GM21390 (cell line): ENCODE results near the gene TRIOBP.
"Not testable (repeated sequence)": the region's sequence is repeated elsewhere in the genome, so short reads cannot be mapped to it uniquely, and the experiment has no call there.

Source experiments
- ATAC-seq: cut with Tn5 transposase; IDR thresholded peaks from one replicate; pipeline ENCODE4 v1.9.1; 2021; ENCODE audit not compliant: unreplicated experiment

The TRIOBP gene

DNA sequence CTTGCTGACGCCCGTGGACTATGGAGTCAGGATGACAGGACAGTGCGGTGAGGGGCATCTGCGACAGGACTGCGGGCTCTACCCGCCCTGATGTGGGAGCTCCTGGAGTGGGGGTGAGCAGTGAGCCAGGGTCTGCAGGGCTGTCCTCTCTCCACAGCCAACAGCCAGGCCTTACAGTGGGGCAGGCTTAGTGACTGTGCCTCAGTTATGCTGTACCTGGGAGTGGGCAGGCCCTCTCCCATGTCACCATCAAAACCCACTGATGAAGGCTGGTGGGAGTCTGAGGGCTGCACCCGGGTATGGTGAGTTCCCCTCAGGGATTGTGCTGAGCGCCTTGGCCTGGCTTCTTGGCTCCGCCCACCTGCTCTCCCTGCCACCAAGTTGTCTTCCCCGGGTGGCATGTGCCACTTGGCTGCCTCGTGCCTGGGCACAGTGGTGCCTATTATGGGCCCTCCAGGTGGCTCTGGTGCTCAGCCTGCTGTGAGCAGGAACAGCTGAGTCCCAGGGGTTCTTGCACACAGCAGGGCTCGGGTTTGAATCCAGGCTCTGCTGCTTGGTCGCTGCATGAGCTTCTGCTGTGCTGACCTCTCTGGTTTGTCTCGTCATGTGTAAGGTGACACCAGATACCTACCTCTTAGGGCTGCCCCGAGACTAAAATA, 4.1 kb upstream of the TRIOBP start:
- no peak for ATAC-seq

DNA sequence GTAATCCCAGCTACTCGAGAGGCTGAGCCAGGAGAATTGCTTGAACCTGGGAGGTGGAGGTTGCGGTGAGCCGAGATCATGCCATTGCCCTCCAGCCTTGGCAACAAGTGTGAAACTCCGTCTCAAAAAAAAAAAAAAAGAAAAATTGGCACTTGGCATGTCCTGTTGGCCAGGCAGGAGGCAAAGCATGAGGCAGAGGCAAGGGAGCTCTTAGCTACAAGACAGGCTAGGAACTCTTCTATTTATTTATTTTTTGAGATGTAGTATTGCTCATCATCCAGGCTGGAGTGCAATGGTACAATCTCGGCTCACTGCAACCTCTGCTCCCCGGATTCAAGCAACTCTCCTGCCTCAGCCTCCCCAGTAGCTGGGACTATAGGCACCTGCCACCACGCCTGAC, 2.7 kb upstream of the TRIOBP start:
- not testable (repeated sequence) for ATAC-seq

DNA sequence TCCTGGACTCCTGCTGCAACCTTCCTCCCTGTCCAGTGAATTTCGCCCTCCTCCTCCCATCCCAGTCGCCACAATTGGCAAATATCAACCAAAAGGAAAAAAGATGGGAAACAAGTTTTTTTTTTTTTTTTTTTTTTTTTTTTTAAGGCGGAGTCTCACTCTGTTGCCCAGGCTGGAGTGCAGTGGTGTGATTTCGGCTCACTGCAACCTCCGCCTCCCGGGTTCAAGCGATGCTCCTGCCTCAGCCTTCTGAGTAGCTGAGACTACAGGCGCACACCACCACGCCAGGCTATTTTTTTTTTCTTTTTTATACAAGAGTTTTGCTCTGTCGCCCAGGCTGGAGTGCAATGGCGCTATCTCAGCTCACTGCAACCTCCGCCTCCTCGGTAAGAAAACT, 590 bp upstream of the TRIOBP start:
- ATAC-seq = not testable (repeated sequence)

DNA sequence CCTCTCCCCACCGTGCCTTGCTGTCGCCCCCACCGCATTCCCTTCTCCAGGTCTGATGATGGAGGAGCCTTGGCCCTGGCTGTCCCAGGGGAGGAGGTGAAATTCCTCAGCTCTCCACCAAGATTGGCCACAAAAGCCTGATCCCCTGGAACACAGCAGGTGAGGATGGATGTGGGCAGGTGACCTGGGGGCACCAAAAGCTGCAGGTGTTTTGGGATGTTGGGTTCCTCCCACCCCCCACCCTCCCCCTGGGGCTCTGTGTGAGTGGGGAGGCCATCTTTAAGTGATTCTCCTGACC, 639 bp downstream of the TRIOBP start:
- ATAC-seq = no peak

DNA sequence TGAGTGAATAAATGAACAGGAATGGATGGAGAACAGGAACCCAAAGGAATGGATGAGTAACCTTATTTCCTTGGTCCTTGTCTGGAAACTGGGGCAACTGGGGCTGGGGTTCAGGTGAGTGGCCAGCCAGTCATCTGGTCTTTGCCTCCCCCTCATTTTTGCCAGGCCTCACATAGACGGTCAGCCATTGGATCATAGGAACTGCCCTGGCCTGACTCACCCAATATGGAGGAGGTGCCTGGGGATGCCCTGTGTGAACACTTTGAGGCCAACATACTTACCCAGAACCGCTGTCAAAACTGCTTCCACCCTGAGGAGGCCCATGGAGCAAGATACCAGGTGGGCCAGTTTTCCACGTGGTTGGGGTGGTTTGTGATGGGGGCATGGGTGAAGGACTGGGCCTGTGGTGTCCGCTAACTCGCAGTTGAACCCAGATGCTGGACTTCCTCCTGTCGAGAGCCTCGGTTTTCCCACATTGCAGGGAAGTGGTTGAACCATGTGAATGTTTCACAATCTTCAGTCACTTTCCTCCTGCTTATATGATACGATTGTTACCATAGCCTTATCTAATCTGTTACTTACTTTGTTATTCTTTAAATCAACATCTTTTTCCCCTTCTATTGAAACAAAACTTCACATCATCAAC, 4.4 kb downstream of the TRIOBP start:
- ATAC-seq = no peak

DNA sequence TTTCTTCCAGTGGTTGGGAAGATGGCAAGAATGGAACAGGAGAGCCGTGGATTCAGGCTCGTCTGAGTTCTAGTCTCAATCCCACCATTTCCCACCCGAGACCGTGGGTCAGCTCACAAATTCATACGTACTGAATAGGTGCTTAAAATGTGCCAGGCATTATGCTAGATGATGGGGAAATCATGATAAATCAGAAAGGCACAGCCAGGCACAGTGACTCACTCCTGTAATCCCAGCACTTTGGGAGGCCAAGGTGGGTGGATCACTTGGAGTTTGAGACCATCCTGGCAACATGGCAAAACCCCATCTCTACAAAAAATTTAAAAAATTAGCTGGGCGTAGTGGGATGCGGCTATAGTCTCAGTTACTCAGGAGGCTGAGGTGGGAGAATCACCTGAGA, 7.1 kb downstream of the TRIOBP start:
- ATAC-seq = no peak

DNA sequence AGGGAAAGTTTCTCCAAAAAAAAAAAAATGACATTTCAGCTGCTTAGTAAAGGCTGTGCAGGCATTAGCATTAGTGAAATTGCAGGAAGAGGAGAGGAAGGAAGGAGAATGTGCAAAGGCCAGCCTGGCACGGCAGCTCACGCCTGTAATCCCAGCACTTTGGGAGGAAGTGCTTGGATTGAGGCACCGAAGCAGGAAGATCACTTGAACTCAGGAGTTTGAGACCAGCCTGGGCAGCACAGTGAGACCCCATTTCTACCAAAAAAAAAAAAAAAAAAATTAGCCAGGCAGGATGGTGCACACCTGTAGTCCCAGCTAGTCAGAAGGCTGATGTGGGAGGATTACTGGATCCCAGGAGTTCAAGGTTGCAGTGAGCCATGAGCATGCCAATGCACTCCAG, 7.8 kb downstream of the TRIOBP start:
- ATAC-seq = no peak

DNA sequence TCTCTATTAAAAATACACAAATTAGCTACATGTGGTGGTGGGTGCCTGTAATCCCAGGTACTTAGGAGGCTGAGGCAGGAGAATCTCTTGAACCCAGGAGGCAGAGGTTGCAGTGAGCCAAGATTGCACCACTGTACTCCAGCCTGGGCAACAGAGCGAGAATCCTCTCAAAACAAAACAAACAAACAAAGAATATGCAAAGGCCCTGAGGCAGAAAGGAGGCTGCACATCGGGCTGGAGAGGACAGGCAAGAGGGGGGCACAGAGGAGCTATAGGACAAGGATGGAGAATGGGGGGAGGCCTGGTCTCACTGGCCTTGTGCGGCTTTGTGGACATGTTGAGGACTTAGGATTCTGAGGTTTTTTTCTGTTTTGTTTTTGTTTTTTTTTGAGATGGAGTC, 8.4 kb downstream of the TRIOBP start:
- no peak for ATAC-seq

DNA sequence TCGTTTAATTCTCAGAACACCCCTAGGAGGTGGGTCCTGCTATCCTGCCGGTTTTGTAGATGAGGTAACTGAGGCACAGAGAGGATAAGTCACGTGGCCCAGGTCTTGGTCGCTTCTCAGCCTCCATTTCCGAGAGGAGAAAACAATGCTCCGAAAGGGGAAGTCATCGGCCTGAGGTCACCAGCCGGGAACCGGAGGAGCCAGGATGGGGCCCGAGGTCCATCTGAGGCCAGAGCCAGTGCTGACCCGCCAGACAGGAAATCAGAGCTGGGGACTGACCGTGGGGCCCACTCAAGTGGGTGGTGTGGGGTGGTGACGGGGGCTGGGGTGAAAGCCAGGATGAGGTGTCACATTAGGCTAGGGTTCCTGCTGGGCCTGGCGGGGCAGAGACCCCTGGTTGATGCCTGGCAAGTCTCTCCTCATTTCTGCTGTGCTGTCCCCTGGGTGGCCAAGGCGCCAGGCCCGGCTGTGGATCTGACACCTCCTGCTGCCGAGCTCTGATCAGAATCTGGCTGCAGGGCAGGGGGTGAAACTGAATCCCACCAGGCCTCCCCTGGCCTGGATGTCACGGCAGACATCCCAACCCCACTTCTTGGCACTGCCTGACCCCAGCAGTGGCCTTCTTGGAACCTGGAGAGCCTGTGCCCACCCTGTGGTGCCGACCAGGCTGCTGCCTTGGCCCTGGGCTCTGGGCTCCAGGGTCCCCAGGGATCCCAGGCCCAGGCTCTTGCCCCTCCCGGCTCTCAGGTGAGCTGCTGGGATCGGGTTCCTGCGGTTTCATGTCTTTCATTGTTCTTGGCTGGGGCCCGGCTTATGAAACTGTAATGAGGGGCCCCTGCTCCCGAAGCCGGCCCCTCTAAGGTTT, 12.0 kb downstream of the TRIOBP start:
- ATAC-seq = no peak

DNA sequence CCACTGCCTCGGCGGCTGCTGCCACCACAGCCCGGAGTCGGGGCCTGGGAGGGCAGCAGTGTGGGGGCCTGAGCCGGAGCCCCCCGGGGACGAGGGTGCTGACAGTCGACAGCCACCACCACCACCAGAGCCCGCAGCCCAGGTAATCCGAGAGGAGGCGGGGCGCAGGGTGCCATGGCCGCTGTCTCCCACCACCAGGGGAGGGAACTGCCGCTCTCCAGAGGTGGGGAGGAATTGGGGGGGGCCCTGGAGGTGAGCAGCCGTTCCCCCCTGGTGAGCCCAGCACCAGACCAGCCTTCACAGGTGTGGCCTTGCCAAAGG, 12.6 kb downstream of the TRIOBP start:
- no peak for ATAC-seq

DNA sequence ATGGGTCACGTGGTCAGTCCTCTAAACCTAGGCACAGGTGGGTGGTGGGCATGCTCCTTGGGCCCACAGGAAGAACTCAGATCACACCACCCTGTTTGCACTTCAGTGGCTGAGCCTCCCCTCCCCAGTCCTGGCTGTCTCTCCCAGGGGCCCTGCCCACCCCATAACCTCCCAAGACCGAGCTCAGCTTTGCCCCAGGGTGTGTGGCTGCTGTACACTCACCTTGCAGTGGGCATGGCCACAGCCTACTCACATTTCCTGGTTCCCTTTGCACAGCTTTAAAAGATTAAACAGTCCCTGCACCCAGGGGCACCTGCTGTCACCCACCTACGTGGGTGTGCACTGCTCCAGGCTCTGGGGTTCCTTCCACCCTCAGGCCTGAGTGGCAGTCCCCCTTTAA, 13.8 kb downstream of the TRIOBP start:
- ATAC-seq = no peak

DNA sequence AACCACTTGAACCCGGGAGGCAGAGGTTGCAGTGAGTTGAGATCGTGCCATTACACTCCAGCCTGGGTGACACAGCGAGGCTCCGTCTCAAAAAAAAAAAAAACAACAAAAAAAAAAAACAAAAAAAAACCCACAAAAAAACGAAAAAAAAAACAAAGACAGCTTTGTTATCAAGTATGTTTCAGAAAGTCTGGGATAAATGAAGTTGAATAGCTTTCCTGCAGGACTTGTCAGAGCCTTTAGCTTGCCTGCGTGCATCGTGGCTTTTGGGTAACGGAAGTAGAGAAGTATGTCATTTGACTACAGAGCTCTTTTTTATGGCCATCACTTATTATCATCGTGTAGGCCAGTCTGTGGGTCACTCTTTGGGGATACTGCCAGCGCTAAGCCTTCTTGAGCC, 14.6 kb downstream of the TRIOBP start:
- ATAC-seq = no peak

DNA sequence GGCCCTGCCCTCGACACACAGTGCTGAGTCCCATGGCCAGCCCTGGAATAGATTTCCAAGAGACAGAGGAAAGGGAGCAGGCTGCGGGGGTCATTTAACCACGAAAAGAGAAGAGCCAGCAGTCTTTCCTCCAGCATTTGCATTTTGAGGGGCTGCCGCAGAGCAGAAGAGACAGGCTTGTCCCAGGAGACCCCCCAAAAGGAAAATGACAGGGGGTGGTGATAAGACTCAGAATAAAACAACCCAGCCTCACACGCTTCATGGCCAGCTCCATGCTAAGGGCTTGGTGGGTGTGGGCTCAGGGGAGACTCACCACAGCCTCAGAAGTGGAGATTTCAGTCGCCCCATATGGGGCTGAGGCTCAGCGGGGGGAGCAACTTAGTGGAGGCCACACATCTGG, 16.9 kb downstream of the TRIOBP start:
- ATAC-seq = no peak

DNA sequence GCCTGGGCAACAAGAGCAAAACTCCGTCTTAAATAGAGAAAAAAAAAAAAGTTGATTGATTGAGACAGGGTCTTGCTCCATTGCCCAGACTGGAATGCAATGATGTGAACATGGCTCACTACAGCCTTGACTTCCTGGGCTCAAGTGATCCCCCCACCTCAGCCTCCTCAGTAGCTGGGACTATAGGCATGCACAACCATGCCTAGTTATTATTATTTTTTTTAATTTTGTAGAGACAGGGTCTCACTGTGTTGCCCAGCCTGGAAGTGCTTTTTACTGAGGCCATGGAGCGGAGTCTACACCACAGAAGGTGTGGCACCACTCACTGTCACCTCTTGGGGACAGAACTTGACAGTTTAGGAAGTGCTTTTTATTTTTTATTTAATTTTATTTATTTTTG, 17.8 kb downstream of the TRIOBP start:
- ATAC-seq = no peak

DNA sequence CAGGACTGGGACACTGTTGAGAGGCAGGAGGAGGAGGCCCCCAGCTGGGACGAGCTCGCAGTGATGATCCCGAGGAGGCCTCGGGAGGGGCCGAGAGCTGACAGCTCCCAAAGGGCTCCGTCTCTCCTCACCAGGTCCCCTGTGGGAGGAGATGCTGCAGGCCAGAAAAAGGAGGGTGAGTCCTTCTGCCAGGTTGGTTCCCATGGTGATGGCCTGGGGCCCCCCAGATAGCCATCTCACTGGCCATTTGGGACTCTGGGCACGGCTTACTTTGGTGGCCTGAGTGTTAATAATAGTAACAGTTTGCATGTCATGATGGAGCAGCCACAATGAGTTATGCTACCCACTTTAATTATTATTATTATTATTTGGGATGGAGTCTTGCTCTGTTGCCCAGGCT, 18.9 kb downstream of the TRIOBP start:
- no peak for ATAC-seq

DNA sequence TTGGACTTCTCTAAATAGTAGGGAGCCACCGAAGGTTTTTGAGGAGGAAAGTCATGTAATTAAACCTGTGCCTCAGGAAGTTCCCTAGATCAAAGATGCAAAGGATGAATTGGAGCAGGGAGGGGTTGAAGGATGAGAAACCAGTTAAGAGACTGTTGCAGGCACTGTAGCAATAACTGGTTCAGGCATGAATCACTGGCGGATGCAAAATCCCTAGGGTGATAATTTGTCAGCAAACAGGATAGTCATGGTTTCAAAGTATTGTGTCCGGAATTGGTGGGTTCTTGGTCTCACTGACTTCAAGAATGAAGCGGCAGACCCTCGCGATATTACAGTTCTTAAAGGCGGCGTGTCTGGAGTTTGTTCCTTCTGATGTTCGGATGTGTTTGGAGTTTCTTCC, 19.9 kb downstream of the TRIOBP start:
- ATAC-seq = no peak

DNA sequence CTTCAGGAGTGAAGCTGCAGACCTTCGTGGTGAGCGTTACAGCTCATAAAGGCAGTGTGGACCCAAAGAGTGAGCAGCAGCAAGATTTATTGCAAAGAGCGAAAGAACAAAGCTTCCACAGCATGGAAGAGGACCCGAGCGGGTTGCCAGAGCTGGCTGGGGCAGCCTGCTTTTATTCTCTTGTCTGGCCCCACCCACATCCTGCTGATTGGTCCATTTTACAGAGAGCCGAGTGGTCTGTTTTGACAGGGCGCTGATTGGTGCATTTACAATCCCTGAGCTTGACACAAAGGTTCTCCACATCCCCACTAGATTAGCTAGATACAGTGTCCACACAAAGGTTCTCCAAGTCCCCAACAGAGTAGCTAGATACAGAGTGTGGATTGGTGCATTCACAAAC, 20.4 kb downstream of the TRIOBP start:
- ATAC-seq = not testable (repeated sequence)

DNA sequence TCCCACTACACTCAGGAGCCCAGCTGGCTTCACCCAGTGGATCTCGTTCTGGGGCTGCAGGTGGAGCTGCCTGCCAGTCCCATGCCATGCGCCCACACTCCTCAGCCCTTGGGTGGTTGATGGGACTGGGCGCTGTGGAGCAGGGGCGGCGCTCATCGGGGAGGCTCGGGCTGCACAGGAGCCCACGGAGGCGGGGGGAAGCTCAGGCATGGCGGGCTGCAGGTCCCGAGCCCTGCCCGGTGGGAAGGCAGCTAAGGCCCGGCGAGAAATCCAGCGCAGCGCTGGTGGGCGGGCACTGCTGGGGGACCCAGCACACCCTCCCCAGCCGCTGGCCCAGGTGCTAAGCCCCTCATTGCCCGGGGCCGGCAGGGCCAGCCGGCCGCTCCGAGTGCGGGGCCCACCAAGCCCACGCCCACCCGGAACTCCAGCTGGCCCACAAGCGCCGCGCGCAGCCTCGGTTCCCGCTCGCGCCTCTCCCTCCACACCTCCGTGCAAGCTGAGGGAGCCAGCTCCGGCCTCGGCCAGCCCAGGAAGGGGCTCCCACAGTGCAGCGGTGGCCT, 21.0 kb downstream of the TRIOBP start:
- ATAC-seq = not testable (repeated sequence)

DNA sequence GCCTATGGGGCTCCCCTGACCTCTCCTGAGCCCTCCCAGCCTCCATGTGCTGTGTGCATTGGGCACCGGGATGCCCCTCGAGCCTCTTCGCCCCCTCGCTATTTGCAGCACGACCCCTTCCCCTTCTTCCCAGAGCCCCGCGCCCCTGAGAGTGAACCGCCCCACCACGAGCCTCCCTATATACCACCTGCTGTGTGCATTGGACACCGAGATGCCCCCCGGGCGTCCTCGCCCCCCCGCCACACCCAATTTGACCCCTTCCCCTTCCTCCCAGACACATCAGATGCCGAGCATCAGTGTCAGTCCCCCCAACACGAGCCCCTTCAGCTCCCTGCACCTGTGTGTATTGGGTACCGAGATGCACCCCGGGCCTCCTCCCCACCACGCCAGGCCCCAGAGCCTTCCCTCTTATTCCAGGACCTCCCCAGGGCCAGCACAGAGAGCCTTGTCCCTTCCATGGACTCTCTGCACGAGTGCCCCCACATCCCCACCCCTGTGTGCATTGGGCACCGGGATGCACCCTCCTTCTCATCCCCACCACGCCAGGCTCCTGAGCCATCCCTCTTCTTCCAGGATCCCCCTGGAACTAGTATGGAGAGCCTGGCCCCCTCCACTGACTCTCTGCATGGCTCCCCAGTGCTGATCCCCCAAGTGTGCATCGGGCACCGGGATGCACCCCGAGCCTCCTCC, 28.8 kb downstream of the TRIOBP start:
- no peak for ATAC-seq

DNA sequence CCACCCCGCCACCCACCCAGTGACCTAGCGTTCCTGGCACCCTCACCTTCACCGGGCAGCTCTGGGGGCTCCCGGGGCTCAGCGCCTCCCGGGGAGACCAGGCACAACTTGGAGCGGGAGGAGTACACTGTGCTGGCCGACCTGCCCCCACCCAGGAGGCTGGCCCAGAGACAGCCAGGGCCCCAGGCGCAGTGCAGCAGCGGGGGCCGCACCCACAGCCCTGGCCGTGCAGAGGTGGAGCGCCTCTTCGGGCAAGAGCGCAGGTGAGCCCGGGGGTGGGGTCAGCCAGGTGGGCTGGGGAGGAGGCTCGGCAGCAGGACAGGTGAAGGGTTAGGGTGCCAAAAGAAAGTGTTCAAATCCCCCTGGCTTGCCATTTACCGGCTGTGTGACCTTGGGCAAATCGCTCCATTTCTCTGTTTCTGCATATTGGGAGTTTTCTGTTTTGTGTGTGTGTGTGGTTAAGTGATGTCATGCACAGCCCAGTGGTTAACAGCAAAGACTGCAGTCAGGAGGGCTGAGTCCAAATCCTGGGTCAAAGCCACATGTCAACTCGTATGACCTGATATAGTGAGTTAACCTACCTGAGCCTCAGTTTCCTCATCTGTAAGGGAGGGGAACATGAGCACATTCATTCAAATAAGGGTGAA, 29.5 kb downstream of the TRIOBP start:
- no peak for ATAC-seq

DNA sequence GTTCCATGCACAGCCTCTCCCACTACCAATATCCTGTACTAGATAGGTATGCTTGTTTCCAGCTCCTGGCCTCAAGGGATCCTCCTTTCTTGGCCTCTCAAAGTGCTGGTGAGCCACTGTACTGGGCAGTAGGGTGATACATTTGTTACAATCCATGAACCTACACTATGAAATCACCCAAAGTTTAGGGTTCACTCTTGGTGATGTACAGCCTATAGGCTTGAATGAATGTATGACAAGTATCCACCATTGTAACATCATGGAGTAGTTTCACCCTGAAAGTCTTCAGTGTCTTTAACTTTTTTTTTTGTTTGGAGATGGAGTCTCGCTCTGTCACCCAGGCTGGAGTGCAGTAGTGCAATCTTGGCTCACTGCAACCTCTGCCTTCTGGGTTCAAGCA, 31.8 kb downstream of the TRIOBP start:
- no peak for ATAC-seq
